ENCODE measurements around the gene SGCE.
A peak's percentile ranks its signal among the peaks of the same experiment; 100 is the strongest.
"Not testable (repeated sequence)": the region's sequence is repeated elsewhere in the genome, so short reads cannot be mapped to it uniquely, and the experiment has no call there.

The SGCE gene, protein sequence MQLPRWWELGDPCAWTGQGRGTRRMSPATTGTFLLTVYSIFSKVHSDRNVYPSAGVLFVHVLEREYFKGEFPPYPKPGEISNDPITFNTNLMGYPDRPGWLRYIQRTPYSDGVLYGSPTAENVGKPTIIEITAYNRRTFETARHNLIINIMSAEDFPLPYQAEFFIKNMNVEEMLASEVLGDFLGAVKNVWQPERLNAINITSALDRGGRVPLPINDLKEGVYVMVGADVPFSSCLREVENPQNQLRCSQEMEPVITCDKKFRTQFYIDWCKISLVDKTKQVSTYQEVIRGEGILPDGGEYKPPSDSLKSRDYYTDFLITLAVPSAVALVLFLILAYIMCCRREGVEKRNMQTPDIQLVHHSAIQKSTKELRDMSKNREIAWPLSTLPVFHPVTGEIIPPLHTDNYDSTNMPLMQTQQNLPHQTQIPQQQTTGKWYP

DNA sequence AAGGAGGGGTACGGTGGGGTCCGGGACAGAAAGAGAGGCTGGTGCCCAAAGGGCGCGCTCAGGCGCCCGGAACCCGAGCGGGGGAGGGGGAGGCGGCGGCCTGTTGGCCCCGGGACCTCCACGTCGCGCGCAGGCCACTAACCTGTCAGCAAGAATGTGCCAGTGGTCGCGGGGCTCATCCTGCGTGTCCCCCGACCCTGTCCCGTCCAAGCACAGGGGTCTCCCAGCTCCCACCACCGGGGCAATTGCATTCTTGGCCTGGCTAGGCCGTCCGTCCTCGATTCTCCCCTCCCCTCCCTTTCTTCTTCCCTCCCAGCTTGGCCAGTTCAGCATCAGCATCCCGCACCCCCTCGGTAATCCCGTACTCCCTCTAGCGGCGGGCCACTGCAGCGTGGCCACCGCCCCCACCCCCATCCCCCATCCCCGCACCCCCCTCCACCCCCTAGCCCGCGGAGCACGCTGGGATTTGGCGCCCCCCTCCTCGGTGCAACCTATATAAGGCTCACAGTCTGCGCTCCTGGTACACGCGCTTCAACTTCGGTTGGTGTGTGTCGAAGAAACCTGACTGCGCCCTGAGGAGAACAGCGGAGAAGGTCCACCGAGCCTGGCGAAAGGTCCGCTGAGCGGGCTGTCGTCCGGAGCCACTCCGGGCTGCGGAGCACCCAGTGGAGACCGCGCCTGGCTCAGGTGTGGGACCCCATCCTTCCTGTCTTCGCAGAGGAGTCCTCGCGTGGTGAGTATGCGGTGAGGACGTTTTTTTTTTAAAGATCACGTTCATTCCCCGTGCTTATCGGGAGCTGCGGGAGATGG is at the start of gene SGCE:
SGCE (minus strand) TSS at position 286 of the 810 bp plus-strand sequence; CDS start at position 251, 35 bp downstream.
- DNase-seq, result peak; percentile 56 to 65

GRCh38 chr7:94705155-94706021 is 49.5 kb upstream of the SGCE start:
- DNase-seq, result not testable (repeated sequence)

- DNase-seq, result no peak
These were observed 45.6 kb upstream of the SGCE start for GRCh38 chr7:94701555-94701973.

GRCh38 chr7:94700926-94701554 is 45.1 kb upstream of the SGCE start:
- DNase-seq, result no peak

GRCh38 chr7:94698275-94698674 is 42.3 kb upstream of the SGCE start:
- DNase-seq, result no peak

GRCh38 chr7:94697035-94697974 is 41.4 kb upstream of the SGCE start:
- DNase-seq, result no peak

DNA sequence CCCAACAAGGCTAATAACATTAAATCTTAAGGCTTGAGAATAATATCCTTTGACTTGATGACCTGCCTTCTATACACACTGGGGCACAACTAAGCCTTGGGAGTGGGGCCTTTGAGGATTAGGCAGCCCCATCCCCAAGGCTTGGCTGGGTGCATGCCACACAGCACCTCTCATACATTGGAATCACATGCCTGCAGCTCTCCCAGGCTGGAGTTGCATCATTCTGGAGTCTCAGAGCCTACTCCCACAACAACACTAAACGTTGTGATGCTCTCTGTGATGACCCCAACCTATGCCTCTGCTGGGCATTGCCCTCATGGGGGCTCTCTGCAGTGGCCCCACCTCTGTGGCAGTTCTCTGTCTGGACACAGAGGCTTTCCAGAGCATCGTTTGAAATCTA is 31.9 kb upstream of the SGCE start:
- no peak for DNase-seq

GRCh38 chr7:94687076-94687475 is 31.1 kb upstream of the SGCE start:
- no peak for DNase-seq

- no peak for DNase-seq
These were observed 27.1 kb upstream of the SGCE start for GRCh38 chr7:94683066-94683465.

DNA sequence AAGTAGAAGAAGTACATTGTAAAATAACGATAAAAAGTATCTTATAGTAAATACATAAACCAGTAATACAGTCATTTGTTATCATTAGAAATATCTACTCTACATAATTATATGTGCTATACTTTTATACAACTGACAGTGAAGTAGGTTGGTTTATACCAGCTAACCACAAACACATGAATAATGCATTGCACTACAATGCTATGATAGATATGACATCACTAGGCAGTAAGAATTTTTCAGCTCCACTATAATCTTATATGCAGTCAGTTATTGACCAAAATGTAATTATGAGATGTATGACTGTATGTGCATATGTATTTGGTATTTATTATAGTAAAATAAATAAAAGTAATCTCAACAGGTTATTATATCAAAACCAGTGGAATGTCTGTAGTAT is 23.4 kb upstream of the SGCE start:
- no peak for DNase-seq

GRCh38 chr7:94676431-94676830 is 20.5 kb upstream of the SGCE start:
- no peak for DNase-seq

DNA sequence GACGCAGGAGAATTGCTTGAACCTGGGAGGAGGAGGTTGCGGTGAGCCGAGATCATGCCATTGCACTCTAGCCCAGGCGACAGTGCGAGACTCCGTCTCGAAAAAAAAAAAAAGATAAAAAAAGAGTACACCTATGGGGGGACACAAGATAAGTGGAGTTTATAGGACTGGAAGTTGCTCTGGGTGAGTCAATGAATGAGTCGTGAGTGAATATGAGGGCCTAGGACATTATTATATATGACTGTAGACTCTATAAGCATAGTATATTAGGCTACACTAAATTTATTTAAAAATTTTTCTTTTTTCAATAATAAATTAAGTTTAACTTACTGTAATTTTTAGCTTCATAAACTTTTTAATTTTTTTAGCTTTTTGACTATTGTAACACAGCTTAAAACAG is 19.4 kb upstream of the SGCE start:
- DNase-seq, result no peak

GRCh38 chr7:94671444-94672235 is 15.7 kb upstream of the SGCE start:
- DNase-seq, result no peak

- no peak for DNase-seq
These were observed 14.0 kb upstream of the SGCE start for GRCh38 chr7:94669773-94670495.

DNA sequence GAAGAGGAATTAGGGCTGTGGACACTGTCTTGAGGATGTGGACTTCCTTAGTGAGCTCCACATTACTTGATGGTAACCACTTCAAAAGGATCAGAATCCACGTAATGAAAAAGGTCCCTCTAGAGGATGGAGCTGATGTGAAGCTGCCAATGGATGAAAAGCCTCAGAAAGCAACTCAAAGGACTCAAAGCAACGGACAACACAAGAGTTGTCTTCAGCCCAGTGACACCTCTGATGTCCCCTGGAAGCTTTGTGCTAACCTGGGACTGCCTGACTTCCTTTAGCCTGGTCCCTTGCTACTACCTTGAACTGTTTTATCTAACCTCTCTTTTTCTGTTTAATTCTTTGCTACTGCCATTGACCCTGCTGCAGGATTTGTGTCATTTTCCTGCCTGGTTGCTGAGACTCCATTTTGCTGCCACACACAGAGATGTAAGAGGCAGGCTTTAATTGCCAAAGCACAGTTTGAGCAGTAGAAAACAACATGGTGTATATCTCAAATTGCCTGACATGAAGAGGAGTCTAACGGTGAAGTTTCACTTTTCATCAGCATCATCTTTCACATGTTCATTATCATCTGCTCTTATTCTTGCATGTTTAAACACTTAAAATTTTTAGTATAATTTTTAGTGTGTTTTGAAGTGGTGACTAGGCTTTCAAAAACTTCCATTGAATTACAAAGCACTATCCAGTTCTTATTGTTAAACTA is 11.1 kb upstream of the SGCE start:
- DNase-seq, result no peak

DNA sequence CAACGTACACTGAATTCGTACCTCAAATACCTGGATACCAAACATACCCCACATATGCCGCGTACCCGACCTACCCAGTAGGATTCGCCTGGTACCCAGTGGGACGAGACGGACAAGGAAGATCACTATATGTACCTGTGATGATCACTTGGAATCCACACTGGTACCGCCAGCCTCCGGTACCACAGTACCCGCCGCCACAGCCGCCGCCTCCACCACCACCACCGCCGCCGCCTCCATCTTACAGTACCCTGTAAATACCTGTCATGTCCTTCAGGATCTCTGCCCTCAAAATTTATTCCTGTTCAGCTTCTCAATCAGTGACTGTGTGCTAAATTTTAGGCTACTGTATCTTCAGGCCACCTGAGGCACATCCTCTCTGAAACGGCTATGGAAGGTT is 9.5 kb upstream of the SGCE start:
- DNase-seq, result no peak

DNA sequence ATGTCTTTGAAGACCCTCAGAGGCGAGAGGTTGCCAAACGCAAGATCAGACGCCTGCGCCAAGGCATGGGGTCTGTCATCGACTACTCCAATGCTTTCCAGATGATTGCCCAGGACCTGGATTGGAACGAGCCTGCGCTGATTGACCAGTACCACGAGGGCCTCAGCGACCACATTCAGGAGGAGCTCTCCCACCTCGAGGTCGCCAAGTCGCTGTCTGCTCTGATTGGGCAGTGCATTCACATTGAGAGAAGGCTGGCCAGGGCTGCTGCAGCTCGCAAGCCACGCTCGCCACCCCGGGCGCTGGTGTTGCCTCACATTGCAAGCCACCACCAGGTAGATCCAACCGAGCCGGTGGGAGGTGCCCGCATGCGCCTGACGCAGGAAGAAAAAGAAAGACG is 8.1 kb upstream of the SGCE start:
- DNase-seq, result no peak

- no peak for DNase-seq
These were observed 6.6 kb upstream of the SGCE start for GRCh38 chr7:94662548-94662947.

DNA sequence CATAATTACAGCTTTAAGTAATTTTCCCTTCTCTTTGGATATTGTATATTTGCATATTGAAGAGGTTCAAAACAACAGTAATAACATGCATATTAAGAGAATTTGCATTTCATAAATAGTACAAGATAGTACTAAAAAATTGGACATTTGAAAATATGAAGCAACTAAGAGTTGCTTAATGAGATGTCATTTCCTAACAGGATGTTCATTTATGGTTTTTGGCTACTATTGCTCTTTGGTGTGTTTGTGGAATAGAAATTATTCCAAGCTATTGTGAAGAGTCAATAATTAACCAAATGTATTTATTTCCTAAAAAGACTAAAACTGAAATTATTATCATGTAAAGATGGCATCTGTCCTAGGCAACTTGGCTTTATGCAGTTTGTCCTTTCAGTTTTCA is 4.1 kb upstream of the SGCE start:
- no peak for DNase-seq

Measured in activated CD4-positive, alpha-beta T cell treated with anti-CD3 and anti-CD28 coated beads, Interleukin-2, amount 50 U/mL, for 48 hours (primary cell).